Glutamatergic neuron (in vitro differentiated cells): Measurements from ENCODE around the gene DGKG. TPM values are rescaled to one million over a fixed set of nuclear protein-coding genes. Genes with fewer than 3 reads are reported as not detected.

Source experiments
- DNase-seq: peaks from one replicate; pipeline ENCODE4 v3.0.0; 2022
- H3K27ac Mint-ChIP-seq: one replicate; pipeline ENCODE4 v1.8.0; 2020; ENCODE audit warnings: mild to moderate bottlenecking, mixed read lengths, inconsistent platforms; ENCODE audit not compliant: unreplicated experiment
- H3K27me3 Mint-ChIP-seq: one replicate; pipeline ENCODE4 v1.8.0; 2020; ENCODE audit warnings: mild to moderate bottlenecking, moderate library complexity, mixed read lengths, inconsistent platforms; ENCODE audit not compliant: unreplicated experiment
- H3K36me3 Mint-ChIP-seq: one replicate; pipeline ENCODE4 v1.8.0; 2020; ENCODE audit warnings: mild to moderate bottlenecking, mixed read lengths, inconsistent platforms; ENCODE audit not compliant: unreplicated experiment
- H3K4me1 Mint-ChIP-seq: one replicate; pipeline ENCODE4 v1.8.0; 2020; ENCODE audit warnings: mild to moderate bottlenecking, low read depth, mixed read lengths, inconsistent platforms; ENCODE audit not compliant: unreplicated experiment
- H3K4me3 Mint-ChIP-seq: one replicate; pipeline ENCODE4 v1.8.0; 2020; ENCODE audit warnings: mild to moderate bottlenecking, mixed read lengths, inconsistent platforms; ENCODE audit not compliant: unreplicated experiment
- H3K9me3 Mint-ChIP-seq: one replicate; pipeline ENCODE4 v1.8.0; 2020; ENCODE audit warnings: mild to moderate bottlenecking, moderate library complexity, mixed read lengths, inconsistent platforms; ENCODE audit not compliant: unreplicated experiment
- total RNA-seq: library from RNA; stranded (reverse); fragmentation: NEBNext Ultra II Directional; extraction: Animal tissue kit (Norgen Biotek cat#: 25700); gene quantifications from one replicate; pipeline ENCODE4 v1.2.1, GENCODE V29; 2021; ENCODE audit not compliant: unreplicated experiment
- TF ChIP-seq, protein P1 (sequence below): fragments of 200-600 bp; sonication (generic); IDR thresholded peaks from one replicate; pipeline ENCODE4 v1.5.0; 2021; ENCODE audit not compliant: partially characterized antibody, unreplicated experiment

DGKG gene
- total RNA-seq, 1 donor from 2014 or later: 24.1 TPM

DNA sequence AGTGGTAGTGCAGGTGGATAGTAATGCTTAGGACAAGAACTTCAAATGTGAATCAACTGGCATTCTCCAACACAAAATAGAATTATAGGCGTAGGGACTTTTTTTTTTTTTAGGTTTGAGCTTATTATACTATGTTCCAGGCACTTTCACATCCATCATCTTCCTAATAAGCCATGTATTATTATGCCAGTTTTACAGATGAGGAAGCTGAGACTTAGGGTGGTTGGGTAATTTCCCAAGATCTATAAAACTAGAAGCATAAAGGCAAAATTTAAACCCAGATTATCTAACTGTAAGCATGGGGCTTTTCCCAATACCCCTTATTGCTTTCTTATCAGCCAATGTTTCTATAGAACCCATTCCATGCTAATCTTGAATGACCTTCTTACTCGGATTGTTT, 178.0 kb downstream of the DGKG start:
- Mint-ChIP-seq H3K9me3 (no peaks in the 10 kb centered on the region), H3K27ac (no peak overlapping the region), H3K4me3 (no peak overlapping the region), H3K4me1 (no peaks in the 10 kb centered on the region), H3K36me3 (peaks cover 6% of the 10 kb centered on the region), H3K27me3 (no peaks in the 10 kb centered on the region)
- TF ChIP-seq, protein P1, sequence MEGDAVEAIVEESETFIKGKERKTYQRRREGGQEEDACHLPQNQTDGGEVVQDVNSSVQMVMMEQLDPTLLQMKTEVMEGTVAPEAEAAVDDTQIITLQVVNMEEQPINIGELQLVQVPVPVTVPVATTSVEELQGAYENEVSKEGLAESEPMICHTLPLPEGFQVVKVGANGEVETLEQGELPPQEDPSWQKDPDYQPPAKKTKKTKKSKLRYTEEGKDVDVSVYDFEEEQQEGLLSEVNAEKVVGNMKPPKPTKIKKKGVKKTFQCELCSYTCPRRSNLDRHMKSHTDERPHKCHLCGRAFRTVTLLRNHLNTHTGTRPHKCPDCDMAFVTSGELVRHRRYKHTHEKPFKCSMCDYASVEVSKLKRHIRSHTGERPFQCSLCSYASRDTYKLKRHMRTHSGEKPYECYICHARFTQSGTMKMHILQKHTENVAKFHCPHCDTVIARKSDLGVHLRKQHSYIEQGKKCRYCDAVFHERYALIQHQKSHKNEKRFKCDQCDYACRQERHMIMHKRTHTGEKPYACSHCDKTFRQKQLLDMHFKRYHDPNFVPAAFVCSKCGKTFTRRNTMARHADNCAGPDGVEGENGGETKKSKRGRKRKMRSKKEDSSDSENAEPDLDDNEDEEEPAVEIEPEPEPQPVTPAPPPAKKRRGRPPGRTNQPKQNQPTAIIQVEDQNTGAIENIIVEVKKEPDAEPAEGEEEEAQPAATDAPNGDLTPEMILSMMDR: no peak
- no peak for DNase-seq

DNA sequence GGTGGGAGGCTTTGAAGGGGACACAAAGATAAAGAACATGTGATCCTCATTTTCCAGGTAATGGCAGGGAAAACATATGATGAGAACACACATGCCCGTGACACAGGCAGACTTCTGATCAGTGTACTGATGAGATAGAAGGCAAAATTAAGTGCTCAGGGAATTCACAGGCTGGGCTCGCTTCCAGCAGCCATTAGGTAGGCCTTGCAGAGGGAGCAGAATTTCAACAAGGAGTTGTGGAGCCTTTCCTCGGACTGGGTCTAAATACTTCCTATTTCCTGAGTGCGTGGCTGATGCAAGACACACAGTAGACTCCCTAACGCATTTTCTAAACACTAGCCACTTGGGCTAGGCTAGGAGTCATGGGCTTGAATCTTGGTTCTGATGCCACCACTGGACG, 179.2 kb downstream of the DGKG start:
- Mint-ChIP-seq H3K36me3 (peaks cover 11% of the 10 kb centered on the region), H3K4me1 (no peaks in the 10 kb centered on the region), H3K27me3 (no peaks in the 10 kb centered on the region), H3K27ac (no peak overlapping the region), H3K9me3 (no peaks in the 10 kb centered on the region), H3K4me3 (no peak overlapping the region)
- TF ChIP-seq, protein P1: no peak
- DNase-seq: no peak

DNA sequence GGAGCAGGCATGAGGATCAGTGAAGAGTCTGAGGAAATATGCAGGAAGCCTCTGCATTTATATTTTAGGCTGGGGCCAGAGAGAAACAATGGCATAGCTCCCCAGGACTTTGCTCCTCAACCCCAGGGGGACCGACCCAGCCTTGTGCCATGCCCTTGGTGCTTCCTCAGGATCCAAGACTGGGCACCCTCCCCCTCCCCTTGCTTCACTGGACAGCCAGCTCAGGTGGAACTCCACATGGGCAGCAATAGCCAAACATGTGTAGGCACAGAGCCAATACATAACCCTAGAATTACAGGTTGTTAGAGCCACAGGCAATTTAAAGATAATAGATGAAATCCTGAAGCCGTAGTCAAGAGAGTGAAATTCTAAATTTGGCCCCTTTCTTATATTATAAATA, 180.1 kb downstream of the DGKG start:
- no peak overlapping the region for H3K27ac Mint-ChIP-seq
- H3K27me3 Mint-ChIP-seq: no peaks in the 10 kb centered on the region
- peaks cover 14% of the 10 kb centered on the region for H3K36me3 Mint-ChIP-seq
- H3K9me3 Mint-ChIP-seq: no peaks in the 10 kb centered on the region
- H3K4me3 Mint-ChIP-seq: no peak overlapping the region
- no peak for DNase-seq
- TF ChIP-seq, protein P1: no peak
- H3K4me1 Mint-ChIP-seq: no peaks in the 10 kb centered on the region

DNA sequence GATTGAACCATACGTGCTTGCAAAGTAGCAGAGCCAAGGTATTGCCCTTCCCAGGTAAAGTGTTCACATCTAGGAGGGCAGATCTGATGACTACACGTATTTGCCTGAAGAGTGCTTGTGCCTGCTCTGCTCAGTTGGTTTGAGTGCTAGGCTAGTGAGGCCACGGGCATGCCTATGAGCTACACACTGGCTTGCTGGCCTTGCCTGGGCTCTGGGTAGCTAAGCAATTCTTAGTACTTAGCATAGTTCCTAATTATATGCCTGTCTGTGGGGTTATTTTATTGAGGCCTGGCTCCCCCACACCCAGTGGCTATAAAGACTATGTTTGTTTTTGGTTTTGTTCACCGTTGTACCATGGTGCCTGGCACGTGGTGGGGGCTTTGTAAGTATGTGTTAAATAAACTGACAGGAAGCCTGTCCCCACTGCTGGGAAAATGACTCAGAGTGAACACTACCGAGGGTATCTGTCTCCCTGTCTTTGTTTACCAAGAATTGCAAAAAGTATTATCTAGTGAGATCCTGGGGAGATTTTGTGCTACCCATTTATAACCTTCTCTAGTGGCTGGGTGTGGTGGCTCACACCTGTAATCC, 181.0 kb downstream of the DGKG start:
- Mint-ChIP-seq H3K9me3 (no peaks in the 10 kb centered on the region), H3K36me3 (peaks cover 11% of the 10 kb centered on the region), H3K4me3 (no peak overlapping the region), H3K27ac (no peak overlapping the region), H3K27me3 (no peaks in the 10 kb centered on the region), H3K4me1 (no peaks in the 10 kb centered on the region)
- TF ChIP-seq, protein P1: no peak
- no peak for DNase-seq

DNA sequence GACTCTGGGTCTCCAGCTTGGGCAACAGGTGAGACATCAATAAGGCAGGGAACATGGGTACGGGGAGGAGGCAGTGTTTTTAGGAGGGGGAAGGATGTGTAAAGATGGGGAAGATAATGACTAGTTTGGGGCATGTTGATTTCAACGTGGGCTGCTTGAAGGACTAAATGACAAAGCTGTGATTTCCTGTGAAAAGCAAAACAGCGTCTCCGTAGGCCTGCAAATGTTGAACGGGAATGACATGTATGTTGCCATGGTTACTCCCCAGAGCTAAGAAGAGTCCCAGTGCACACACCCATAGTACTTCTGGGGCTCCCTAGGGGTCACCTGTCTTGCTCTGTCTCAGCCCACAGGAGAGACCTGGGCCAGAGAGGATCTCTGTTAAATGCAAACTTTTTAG, 181.9 kb downstream of the DGKG start:
- Mint-ChIP-seq H3K4me3 (no peak overlapping the region), H3K27ac (no peak overlapping the region), H3K4me1 (no peaks in the 10 kb centered on the region), H3K27me3 (no peaks in the 10 kb centered on the region), H3K9me3 (no peaks in the 10 kb centered on the region), H3K36me3 (peaks cover 11% of the 10 kb centered on the region)
- DNase-seq: no peak
- TF ChIP-seq, protein P1: no peak
